Stimulated activated naive CD4-positive, alpha-beta T cell treated with Interleukin-2 at 50 U/mL for 16 hours (primary cell): Measurements from ENCODE around the gene ECM2.

Experiments used
- DNase-seq: peaks from one replicate; lab custom pipeline; 2025; lab: John Stamatoyannopoulos, UW

Gene ECM2

DNA sequence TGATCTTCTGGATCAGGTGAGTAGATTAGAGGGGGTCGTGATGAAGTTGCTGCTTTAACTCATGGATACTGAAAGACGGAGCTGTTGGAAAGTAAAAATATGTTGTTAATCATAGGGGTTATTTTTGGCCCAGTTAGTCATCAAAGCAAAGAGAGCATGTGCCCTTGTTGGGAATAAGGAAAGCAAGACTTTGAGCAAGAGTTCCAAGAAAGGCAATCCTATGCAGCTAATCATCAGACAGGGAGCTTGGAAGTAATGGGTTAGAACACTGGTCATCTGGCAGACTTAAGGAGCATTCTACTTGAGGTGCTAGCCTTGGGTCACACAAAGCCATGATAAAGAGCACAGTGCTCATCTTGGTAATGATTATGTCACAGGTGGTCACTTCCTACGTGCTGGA lies 71.8 kb downstream of the ECM2 start:
- no peak for DNase-seq

DNA sequence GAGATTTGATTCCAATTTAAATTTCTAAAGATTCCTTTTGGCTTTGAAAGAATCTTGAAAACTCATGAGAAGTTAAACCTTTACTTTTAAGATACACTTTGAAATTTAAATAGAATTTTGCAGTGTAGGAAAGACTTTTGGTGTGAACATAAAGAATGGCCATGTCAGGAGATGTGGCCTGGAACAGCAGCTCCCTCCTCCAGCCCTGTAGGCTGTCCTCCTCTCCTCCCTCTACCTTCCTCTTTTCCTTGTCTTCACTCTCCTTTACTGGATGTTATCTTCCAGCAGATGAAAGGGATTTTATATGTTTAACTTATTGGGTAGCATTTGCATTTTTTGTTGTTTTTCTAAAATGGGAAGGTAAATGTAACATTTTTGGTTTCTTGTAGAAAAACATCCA lies 72.4 kb downstream of the ECM2 start:
- DNase-seq, result no peak

DNA sequence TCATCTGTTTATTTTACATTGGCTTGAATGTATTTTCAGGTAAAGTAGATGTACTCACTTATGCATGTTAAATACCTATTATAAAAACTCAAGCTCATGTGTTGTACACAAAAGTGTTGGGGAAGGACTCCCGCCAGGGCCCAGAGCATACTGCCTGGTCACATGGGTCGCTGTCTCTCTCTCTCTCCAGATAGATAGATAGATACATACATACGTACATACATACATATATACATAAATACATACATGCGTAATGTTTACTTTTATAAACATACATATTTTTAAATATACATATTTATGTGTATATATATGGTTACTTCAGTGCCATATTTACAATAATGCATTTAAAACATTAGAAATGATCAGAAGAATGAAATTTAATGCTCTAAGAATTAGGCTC lies 78.2 kb downstream of the ECM2 start:
- no peak for DNase-seq

GRCh38 chr9:92455217-92455616 lies 80.6 kb downstream of the ECM2 start:
- no peak for DNase-seq

GRCh38 chr9:92446536-92446935 lies 89.3 kb downstream of the ECM2 start:
- no peak for DNase-seq
